Hematopoietic multipotent progenitor cell treated with erythropoietin and hydrocortisone succinate and interleukin-3 and kit ligand, for 15 days (in vitro differentiated cells): ENCODE results near the gene GPALPP1.
A peak's percentile ranks its signal among the peaks of the same experiment; 100 is the strongest.
"Not testable (repeated sequence)": the region's sequence is repeated elsewhere in the genome, so short reads cannot be mapped to it uniquely, and the experiment has no call there.

Experiments used
- DNase-seq: peaks from one replicate; pipeline ENCODE4 v3.0.0-alpha.2; 2015; ENCODE audit warnings: low spot score

Gene GPALPP1, protein sequence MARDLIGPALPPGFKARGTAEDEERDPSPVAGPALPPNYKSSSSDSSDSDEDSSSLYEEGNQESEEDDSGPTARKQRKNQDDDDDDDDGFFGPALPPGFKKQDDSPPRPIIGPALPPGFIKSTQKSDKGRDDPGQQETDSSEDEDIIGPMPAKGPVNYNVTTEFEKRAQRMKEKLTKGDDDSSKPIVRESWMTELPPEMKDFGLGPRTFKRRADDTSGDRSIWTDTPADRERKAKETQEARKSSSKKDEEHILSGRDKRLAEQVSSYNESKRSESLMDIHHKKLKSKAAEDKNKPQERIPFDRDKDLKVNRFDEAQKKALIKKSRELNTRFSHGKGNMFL

DNA sequence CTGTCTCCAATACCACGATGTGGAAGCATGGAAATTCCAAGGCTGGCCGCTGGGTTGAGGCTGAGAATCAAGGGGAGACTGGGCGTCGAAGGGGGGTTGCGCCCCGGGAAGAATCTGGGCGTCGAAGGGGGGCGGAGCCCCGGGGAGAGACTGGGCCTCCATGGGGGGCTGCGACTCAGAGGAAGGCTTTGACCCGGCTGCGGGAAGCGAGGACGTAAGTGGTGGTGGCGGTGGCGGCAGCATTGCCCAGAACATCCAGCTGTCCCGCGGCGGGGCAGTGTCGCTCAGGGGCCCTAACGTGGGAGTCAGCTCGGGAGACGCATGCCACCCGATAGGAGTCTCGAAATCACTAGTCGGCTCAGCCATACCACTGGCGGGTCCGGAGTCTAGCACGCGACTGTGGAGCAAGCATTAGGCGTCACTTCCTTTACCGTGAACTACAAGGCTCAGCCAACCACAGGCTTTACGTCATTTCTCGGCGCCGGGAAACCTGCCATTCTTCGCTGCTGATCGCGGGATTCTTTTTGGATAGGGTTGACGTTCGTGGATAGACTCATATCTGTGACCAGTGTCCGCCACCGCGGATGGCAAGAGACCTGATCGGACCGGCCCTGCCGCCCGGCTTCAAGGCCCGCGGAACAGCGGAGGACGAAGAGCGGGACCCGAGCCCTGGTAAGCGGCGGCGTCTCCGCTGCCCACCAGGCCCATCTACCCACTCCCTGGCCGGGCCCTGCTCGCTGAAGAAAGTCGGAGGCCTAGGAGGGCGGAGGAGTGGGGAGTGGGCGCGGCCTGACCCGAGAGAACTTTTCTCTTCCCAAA lies at the start of gene GPALPP1, which contains the start of gene NUFIP1:
Gene GPALPP1 (plus strand): TSS at position 468 of the 819 bp plus-strand sequence. CDS start 117 bp downstream, at position 585.
Gene NUFIP1 (minus strand): TSS at position 401 of the 819 bp plus-strand sequence. CDS start 35 bp downstream, at position 366.
- peak; percentile 89 for DNase-seq

DNA sequence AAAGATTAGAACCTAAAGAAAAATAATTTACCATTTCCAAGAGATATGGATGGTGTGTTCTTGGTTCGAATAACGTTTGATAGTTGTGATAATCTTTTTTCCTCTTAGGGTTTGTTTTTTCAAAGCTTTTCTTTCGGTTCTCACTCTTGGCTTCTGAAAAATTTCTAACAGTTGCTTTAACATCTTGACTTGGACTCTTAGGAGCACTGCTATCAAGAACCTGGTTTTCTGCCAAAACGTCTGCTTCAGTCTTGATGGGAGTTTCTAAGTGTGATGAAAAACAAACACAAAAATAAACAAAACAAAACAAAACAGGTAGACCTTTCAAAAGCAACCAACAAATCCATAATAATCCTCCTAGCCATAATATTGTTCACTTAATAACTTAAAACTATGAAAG lies 45.9 kb upstream of the GPALPP1 start:
- not testable (repeated sequence) for DNase-seq

DNA sequence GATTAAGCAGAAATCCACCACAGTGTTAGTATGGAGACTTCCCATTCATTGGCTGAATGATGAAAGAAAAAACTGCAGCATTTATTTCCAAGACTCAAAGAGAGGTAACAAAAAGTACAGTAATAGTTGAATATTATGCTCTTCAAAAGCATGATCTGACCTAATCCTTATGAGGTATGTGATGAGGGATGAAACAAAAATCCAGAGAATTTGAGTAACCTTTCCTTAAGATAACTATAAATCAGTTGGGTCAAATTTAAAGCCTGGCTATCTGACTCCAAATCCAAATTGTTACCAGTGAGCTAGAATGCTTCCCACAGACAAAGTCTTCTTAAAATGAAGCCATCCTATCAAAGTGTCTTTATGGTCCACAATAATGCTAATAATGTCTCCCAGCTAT lies 38.2 kb upstream of the GPALPP1 start:
- no peak for DNase-seq

DNA sequence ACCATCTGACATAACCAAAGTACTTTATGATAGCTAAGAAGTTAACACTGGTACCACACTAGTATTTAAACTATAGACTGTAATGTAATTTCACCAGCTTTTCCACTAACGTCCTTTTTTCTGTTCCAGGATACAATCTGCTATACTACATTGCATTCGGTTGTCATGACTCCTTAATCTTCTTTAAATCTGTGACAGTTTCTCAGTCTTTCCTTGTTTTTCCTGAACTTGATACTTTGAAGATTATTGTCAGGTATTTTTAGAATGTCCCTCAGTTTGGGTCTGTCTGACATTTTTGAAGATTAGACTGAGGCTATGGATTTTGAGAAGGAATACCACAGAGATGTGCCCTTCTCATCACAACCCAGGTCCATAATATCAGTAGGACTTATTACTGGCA lies 36.7 kb upstream of the GPALPP1 start:
- DNase-seq, result no peak

DNA sequence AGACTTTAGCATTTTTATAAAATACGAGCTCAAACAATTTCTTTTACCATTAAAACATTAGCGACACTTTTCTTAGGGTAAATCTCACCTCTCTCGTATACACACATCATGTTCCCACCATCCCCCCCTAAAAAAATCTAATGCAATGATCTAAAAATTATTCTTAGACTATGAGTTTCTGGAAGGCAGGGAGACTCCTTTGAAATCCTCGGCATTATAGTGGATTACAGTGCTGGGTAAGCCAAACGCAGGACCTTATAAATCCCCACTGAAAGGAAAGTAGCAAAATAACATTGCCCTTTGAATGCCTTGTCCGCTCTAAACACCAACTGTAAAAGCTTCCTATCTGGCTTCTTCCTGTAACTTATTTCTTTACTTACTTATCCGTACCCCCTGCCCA lies 35.1 kb upstream of the GPALPP1 start:
- no peak for DNase-seq

DNA sequence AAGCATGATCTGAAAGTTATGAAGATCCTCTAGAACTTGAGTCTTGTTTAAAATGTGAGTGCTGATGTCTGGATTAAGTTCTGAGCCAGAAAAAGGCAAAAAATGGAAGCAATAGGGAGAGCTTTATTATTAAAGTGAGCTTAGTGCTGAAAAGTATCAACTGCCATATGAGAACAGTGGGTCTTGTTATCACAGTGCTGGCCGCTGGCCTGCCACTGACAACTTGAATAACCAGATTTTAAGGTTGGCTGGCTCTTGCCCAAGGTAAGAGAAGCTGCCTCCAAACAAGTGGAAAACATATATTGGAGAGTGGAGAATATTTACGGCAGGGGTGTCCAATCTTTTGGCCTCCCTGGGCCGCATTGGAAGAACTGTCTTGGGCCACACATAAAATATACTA lies 33.9 kb upstream of the GPALPP1 start:
- DNase-seq, result no peak

DNA sequence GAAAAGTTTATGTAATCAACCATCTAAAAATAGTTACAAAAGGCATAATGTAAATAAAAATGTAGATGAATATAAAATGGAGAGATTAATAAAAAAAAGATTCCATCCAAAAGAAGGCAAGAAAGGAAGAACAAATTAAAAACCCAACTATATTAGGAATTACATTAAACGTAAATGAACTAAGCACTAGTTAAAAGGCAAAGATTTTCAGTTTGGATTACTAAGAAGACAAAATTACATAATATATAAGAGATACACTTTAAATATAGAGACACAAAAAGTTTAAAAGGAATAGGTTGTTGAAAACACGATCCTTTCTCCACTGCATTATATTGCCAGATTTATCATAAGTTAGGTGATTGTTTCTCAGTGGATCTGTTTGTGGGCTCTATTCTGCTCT lies 27.3 kb upstream of the GPALPP1 start:
- DNase-seq, result no peak

DNA sequence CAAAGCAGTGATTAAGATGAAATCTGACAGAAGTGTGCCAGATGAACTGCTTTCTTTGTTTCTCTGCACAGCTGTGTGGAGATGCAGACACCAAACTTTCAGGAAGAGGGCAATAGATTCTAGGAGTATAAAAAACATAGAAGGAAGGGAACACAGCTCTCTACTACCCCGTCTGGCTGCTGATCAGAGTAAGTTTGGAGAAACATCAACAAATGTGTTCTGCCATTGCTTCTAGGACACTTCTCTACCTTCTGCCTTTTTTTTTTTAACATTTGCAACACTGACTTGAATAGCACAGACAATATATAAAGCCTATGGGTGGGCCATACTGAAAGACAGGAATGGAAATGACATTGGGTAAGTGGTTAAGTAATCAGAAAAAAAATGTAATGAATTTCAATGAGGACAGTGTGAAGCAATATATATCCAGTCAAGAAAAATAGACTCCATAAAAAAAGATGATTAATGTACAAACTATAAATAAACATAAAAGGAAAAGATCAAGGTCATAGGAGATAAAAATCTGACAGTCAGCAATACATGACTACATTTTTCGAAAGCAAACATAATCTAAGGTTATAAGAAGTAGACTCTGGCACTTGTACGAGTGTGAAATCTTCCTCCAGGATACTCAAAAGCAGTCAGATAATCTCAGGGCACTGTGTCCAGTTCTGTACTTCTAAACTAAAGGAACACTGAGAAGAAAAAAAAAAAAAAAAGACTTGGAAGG lies 21.5 kb upstream of the GPALPP1 start:
- DNase-seq, result no peak

DNA sequence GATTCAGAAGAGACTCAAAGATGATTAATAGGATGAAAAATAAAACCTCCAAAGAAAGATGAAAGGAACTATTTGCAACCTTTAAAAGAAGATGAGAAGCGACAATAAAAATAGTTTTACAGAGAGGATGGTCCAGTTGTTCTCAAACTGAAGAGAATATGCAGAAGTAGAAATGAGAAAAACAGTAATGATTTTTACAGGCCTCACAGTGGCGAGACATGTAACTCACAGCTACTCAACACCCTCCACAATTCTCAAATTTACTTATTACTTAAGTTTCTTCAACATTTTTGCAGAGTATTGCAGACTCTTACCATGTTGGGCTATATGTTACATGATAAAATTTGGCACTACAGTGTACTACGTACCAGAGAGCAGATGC lies 20.9 kb upstream of the GPALPP1 start:
- DNase-seq, result no peak

DNA sequence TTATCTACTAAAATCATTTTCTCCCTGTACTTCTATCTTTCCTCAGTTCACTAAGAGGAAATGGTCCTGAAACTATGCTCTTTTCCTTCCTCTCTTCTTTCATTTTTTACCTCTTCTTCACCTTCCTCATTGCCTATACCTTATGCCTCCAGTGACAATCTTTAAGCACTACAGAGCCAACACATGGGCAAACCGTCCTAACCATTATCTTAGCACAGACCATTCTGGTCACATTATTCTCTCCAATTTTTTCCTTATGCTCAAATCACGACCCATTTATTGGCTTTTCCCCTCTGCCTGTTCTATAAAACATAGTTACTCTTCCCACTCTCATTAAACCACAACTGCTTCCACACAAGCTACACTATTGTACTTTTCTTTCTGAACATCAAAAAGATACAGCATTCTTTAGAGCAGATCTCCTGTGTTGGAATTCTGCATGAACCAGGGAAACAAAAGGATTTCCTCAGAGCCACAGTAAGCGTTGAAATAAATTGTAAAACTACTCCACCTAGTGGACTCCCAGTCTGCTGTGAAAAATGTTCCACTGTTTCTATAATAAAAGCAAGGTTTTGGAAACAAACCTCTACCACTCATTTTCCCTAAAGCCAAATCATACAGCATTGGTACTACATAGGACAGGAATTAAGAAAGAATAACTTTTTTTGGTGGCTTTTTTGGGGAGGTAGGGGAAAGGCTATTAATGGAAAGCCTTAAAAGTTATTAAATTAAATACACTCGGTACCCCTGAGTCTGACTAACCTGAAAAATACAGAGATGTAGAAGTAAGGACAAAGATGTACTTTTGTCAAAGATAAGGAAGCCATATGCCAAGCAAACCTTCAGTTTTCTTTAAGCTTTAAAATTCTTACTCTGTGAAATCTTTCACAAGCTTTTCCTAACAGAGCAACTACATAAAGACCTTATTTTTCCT lies 19.5 kb upstream of the GPALPP1 start:
- peak; percentile 45 for DNase-seq

DNA sequence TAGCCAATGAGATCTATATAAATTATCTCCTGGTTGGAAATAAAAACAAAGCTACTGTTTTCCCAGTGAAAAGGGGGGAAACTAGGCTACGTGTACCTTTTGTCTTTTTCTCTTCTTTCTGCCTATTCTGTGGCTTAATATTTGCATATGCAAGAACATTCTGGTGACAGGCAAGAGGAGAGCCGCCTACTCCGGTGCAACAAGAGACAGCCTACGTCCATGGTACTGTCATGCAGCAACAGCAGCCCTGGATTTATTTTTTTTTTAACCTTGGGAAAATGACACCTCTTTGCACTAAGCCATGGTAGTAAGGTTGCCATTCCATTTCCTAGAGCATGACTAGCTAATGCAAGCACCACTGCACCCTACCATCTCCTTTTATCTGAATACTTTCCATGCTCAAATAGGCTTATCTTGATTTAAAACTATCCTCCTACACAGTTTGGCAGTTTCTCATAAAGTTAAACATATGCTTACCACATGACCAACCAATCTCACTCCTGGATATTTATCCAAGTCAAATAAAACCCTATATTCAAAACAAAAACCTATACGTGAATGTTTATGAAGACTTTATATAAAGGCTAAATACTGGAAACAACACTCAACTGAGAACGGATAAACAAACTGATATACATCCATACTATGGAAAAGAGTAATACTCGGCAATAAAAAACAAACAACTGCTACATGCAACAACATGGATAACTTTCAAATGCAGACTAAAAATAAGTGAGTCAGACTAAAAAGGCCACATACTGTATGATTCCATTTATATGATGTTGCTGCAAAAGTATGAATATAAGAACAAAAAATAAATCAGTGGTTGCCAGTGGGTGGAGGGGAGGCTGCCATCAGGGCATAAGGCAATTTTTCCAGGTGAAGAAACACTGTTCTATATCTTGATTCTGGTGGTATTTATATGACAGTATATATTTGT lies 17.4 kb upstream of the GPALPP1 start:
- no peak for DNase-seq

DNA sequence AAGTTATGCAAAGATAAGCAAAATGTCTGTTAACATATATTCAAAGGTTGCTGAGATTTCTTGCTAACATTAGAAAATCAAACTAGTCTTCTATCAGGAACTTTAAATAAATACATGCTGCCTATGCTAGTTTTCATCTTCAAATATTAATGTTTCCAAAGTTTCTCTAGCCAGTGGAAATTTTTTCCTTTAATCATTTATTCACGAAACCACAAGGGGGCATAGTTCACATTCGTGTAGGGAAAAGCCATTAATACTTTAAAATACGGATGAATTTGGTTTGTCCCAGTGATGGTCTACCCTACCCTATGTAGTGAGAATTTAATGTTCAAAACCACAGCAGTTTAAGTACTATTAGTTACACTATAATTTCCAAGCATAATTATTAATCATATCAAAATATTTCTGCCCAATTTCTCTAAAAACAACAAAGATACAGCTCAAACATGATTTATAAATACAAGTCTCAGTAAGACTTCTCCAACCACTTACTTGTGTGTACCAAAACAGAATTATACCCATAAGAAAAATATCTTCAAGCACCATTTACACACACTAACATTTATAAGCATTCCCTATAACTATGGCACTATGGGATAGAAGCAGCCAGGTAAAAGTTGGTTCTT lies 16.3 kb upstream of the GPALPP1 start:
- peak; percentile 67 for DNase-seq

DNA sequence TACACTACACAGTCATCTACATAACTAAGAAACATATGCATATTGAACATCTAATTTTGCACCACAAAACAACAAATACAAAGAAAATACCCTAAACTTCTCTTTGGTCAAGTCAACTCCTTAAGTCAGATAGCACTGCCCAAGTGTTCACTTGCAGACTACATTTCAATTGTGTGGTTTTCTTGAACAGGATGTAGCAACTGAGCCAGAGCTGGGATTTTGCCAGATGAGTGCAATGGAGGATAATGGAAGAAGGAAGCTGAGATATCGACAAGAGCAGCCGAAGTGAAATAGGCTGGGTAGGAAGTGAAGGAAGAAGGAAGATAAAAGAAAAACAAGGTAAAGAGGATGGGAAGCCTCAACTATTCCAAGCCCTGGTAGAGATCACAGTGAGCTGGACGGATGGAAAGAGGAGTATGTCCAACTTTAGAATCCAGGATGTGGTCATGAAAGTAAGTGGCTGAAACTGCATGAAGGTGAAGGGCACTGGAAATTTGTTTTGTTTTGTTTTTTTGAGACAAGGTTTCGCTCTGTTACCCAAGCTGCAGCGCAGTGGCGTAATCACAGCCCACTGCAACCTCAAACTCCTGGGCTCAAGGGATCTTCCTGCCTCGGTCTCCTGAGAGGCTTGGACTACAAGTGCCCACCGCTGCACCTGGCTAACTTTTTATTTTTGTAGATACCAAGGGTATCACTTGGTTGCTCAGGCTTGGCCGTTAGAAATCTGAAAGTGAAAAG lies 15.1 kb upstream of the GPALPP1 start:
- DNase-seq, result no peak

DNA sequence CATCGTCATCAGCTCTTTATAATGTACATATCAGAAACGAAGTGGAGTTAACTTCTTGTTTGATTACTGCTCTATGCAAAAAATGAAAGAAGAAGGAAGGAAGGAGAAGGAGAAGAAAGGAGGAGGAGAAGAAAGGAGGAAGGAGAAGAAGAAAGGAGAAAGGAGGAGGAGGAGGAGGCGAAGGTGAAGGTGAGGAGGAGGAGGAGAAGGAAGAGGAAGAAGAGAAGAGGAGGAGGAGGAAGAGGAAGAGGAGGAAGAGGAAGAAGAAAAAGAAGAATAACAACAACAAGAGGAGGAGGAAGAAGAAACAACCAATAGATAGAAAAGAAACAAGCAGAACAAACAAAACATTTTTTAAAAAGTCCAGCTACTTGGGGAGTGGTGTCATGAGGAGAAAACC lies 13.1 kb upstream of the GPALPP1 start:
- no peak for DNase-seq

DNA sequence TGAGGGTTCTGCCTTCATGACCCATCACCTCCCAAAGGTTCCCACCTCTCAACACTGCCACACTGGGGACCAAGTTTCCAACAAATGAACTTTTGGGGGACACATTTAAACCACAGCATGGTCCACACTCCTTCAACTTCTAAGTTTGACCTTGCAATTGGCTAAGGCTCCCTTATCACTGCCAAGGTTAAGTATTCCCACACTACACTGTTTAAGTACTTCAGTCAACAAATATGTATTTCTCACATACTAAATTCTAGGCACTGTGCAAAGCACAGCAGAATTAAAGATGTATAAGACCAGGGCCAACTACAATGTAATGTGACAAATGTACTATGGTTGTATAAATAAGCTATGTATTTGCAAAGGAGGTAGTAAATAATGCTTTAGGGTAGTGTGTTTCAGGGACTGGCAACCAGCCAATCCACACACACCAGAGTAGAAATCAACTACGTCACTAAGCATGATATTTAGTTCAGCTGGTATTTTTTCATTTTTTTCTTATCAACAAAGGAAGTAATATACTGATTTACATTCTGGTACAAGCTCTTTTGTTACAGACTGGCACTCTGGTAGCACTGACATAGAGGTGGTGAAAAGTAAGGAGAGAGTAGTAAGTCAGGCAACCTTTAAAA lies 12.3 kb upstream of the GPALPP1 start:
- no peak for DNase-seq

DNA sequence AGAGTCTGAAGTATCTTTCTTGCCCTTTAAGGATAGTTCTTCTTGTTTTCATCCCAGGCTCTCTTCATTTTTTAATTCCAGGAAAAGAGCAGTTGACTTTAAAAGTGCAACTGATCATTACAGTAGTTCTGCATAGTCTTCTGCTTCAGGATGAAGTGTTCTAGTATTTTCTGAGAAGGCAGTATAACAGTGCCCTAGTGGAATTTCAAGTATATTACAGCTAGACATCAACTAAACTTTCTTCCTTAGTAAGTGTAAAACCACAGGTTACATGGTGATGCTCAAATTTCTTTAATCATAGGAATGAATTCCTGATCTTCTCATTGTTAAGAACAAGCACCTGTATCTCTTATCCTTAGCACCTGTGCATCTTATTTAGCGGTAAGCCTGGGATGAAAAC lies 11.0 kb upstream of the GPALPP1 start:
- no peak for DNase-seq

DNA sequence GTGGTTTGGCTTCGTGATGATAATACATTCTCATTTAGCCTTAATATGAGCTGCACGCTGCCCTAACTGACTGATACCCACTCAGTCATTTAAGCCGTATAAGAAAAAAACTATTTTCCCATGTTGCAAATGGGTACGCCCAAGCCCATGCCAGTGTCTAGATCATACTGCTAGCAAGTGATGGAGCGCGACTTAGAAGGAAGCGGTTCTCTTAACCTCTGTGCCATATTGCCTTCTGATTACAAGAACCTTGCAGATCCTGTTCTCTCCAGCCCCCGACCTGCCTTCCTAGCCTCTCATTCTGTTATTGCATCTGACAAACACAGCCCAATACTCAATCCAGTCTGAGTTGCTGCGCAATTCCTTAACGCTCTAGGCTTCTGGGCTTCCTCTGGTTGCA lies 603 bp downstream of the GPALPP1 start:
- DNase-seq, result peak; percentile 10

DNA sequence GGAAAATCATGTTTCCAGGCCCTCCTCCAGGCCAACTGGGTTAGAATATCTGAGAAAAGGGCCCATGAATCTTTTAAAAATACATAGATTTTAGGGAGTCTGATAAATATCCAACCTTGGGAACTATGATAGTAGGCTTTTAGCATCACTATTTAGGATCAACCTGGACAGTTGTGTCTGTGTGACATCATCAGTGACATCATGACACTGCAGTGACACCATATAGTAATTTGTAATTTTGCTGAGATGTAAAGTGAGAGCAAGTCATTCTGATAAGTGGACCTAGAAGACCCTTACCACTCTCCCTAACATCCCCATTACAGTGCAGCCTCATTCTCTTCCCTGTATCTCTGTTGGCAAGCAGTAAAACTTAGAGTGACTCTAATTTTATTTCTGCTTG lies 14.1 kb downstream of the GPALPP1 start:
- DNase-seq, result no peak

DNA sequence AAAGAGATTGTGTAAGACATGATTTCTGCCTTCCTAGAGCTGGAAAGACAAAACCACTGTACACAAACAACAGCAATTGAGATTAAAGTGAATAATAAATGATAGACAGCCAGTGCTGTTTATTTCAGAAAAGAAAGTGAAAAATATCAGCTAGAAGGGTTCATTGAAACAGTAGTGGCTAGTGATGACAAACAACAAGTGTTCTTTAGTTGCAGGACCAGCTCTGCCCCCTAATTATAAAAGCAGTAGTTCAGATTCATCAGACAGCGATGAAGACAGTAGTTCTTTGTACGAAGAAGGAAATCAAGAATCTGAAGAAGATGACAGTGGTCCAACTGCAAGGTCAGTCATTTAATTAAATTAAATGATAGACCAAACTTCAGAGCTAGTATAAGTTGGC lies 14.8 kb downstream of the GPALPP1 start:
- DNase-seq, result no peak
